OCI-LY3 (cell line): ENCODE results near the gene METTL27.
A peak's percentile ranks its signal among the peaks of the same experiment; 100 is the strongest.

Source experiments
- H2AFZ ChIP-seq: fragments of 200-600, 300-600 bp; shearing (Covaris generic); 2 replicates; pipeline ENCODE4 v1.6.0; 2014; ENCODE audit warnings: antibody characterized with exemption, low read depth, low read length
- H3K27ac ChIP-seq: fragments of 200-600, 300-600 bp; sonication (generic); 2 replicates; pipeline ENCODE4 v1.5.1; 2014; ENCODE audit warnings: mild to moderate bottlenecking, low read length, moderate library complexity, mixed read lengths
- H3K27me3 ChIP-seq: fragments of 200-600, 300-600 bp; sonication (generic); 2 replicates; pipeline ENCODE4 v1.6.1; 2014; ENCODE audit warnings: low read depth, low read length, mixed read lengths
- H3K36me3 ChIP-seq: fragments of 200-600, 300-600 bp; sonication (generic); replicated peaks from 2 replicates; pipeline ENCODE3; 2014; ENCODE audit warnings: low read depth, low read length, mixed read lengths
- H3K4me1 ChIP-seq: fragments of 300-600, 200-600 bp; sonication (generic); 2 replicates; pipeline ENCODE4 v1.6.1; 2014; ENCODE audit warnings: low read length, mixed read lengths
- H3K4me2 ChIP-seq: fragments of 200-600, 300-600 bp; sonication (generic); 2 replicates; pipeline ENCODE4 v1.6.1; 2014; ENCODE audit warnings: low read length, mixed read lengths
- H3K4me3 ChIP-seq: fragments of 300-600, 200-600 bp; sonication (generic); 2 replicates; pipeline ENCODE4 v1.5.1; 2014; ENCODE audit warnings: antibody characterized with exemption, mild to moderate bottlenecking, low read length, moderate library complexity
- H3K79me2 ChIP-seq: fragments of 300-600, 200-600 bp; shearing (Covaris generic); 2 replicates; pipeline ENCODE4 v1.6.1; 2014; ENCODE audit warnings: mild to moderate bottlenecking, low read length, mixed read lengths
- H3K9ac ChIP-seq: fragments of 300-600, 200-600 bp; shearing (Covaris generic); 2 replicates; pipeline ENCODE4 v1.6.0; 2014; ENCODE audit warnings: mild to moderate bottlenecking, low read length, moderate library complexity
- H3K9me3 ChIP-seq: fragments of 200-600, 300-600 bp; shearing (Covaris generic); 2 replicates; pipeline ENCODE4 v1.6.1; 2014; ENCODE audit warnings: low read length, mixed read lengths; ENCODE audit not compliant: insufficient read depth
- H4K20me1 ChIP-seq: fragments of 200-600, 300-600 bp; sonication (generic); 2 replicates; pipeline ENCODE4 v1.6.1; 2016; ENCODE audit warnings: low read length, mixed read lengths; ENCODE audit not compliant: insufficient read depth
- CTCF ChIP-seq: fragments of 200-600, 300-600 bp; sonication (generic); IDR thresholded peaks from 2 replicates; pipeline ENCODE4 v1.5.1; 2014; ENCODE audit warnings: antibody characterized with exemption, low read length, low read depth
- EZH2phosphoT487 ChIP-seq: fragments of 200-600 bp; shearing (Covaris generic); IDR thresholded peaks from 2 replicates; pipeline ENCODE4 v1.6.1; 2018; ENCODE audit warnings: antibody characterized with exemption, mixed run types, low read depth

The METTL27 gene

DNA sequence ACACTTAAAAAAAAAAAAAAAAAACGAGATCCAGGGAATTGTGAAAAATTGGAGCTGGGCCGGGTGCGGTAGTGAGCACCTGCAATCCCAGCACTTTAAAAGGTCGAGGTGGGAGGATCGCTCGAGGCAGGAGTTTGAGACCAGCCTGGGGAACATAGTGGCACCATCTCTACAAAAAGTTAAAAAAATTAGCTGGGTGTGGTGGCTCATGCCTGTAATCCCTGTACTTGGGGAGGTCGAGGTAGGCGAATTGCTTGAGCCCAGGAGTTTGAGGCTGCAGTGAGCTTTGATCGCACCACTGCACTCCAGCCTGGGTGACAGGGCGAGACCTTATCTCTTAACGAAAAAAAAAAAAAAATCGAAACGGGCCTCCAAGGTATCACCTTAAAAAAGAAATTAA is 9.5 kb downstream of the METTL27 start:
- Histone ChIP-seq H3K9me3 (no peaks in the 10 kb centered on the region), H3K4me2 (0 out of 2 replicates have a peak overlapping the region, but pooled peaks have one; percentile 37), H3K27me3 (no peaks in the 10 kb centered on the region), H2AFZ (no peak overlapping the region), H3K4me3 (no peak overlapping the region), H3K27ac (no peak overlapping the region), H3K9ac (no peak overlapping the region), H3K79me2 (no peaks in the 10 kb centered on the region), H3K4me1 (peaks cover 22% of the 10 kb centered on the region), H4K20me1 (no peaks in the 10 kb centered on the region), H3K36me3 (no peaks in the 10 kb centered on the region)
- no peak for TF ChIP-seq CTCF
- no peak for TF ChIP-seq EZH2phosphoT487

DNA sequence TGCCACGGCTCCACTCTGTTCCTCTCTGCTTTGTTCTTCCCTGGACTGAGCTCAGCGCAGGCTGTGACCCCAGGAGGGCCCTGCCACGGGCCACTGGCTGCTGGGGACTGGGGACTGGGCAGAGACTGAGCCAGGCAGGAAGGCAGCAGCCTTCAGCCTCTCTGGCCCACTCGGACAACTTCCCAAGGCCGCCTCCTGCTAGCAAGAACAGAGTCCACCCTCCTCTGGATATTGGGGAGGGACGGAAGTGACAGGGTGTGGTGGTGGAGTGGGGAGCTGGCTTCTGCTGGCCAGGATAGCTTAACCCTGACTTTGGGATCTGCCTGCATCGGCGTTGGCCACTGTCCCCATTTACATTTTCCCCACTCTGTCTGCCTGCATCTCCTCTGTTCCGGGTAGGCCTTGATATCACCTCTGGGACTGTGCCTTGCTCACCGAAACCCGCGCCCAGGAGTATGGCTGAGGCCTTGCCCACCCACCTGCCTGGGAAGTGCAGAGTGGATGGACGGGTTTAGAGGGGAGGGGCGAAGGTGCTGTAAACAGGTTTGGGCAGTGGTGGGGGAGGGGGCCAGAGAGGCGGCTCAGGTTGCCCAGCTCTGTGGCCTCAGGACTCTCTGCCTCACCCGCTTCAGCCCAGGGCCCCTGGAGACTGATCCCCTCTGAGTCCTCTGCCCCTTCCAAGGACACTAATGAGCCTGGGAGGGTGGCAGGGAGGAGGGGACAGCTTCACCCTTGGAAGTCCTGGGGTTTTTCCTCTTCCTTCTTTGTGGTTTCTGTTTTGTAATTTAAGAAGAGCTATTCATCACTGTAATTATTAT is 10.3 kb downstream of the METTL27 start:
- Histone ChIP-seq H3K9me3 (no peaks in the 10 kb centered on the region), H3K4me3 (no peak overlapping the region), H4K20me1 (no peaks in the 10 kb centered on the region), H3K4me2 (peak overlapping the region; percentile 37; the same call in 1 of the 2 replicates), H3K9ac (no peak overlapping the region), H3K79me2 (no peaks in the 10 kb centered on the region), H2AFZ (no peak overlapping the region; the same call in 1 of the 2 replicates), H3K36me3 (no peaks in the 10 kb centered on the region), H3K27ac (no peak overlapping the region), H3K4me1 (peaks cover 29% of the 10 kb centered on the region), H3K27me3 (no peaks in the 10 kb centered on the region)
- TF ChIP-seq EZH2phosphoT487 (no peak), CTCF (no peak)

DNA sequence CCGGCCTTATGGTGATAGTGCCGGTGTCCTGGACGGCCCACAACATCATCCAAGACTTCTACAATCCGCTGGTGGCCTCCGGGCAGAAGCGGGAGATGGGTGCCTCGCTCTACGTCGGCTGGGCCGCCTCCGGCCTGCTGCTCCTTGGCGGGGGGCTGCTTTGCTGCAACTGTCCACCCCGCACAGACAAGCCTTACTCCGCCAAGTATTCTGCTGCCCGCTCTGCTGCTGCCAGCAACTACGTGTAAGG is 10.8 kb downstream of the METTL27 start:
- Histone ChIP-seq H3K79me2 (no peaks in the 10 kb centered on the region), H3K9ac (no peak overlapping the region), H4K20me1 (no peaks in the 10 kb centered on the region), H3K4me1 (peaks cover 35% of the 10 kb centered on the region), H3K27me3 (no peaks in the 10 kb centered on the region), H3K27ac (no peak overlapping the region), H2AFZ (no peak overlapping the region), H3K4me2 (no peak overlapping the region), H3K9me3 (no peaks in the 10 kb centered on the region), H3K4me3 (no peak overlapping the region), H3K36me3 (no peaks in the 10 kb centered on the region)
- TF ChIP-seq EZH2phosphoT487 = no peak
- no peak for TF ChIP-seq CTCF

DNA sequence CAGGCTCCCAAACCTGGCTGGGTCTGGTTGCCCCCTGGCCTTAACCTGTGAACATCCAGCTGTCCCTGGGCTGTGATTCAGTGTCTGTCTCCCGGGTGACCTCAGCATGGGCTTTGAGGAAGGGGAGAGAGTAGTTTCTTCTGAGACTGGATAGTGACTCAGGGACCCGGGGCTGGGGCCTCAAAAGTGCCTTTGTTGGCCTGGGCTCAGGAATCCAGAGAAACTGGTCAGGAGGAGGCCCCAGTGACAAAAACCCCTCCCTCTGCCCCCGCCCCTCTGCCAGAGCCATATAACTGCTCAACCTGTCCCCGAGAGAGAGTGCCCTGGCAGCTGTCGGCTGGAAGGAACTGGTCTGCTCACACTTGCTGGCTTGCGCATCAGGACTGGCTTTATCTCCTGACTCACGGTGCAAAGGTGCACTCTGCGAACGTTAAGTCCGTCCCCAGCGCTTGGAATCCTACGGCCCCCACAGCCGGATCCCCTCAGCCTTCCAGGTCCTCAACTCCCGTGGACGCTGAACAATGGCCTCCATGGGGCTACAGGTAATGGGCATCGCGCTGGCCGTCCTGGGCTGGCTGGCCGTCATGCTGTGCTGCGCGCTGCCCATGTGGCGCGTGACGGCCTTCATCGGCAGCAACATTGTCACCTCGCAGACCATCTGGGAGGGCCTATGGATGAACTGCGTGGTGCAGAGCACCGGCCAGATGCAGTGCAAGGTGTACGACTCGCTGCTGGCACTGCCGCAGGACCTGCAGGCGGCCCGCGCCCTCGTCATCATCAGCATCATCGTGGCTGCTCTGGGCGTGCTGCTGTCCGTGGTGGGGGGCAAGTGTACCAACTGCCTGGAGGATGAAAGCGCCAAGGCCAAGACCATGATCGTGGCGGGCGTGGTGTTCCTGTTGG is 11.4 kb downstream of the METTL27 start, which contains the start of gene CLDN4:
Gene CLDN4 (plus strand): TSS at position 316 of the 903 bp plus-strand sequence. CDS start 206 bp downstream, at position 522.
- Histone ChIP-seq H3K4me1 (peaks cover 41% of the 10 kb centered on the region), H3K79me2 (no peaks in the 10 kb centered on the region), H3K27me3 (no peaks in the 10 kb centered on the region), H4K20me1 (no peaks in the 10 kb centered on the region), H3K4me2 (no peak within 1 kb of the TSS), H3K9ac (no peak within 1 kb of the TSS), H3K4me3 (no peak within 1 kb of the TSS), H3K9me3 (no peaks in the 10 kb centered on the region), H3K27ac (no peak within 1 kb of the TSS), H3K36me3 (no peaks in the 10 kb centered on the region), H2AFZ (no peak within 1 kb of the TSS)
- TF ChIP-seq EZH2phosphoT487 = no peak
- TF ChIP-seq CTCF = no peak
